Uterus (tissue), 4 donors: ENCODE data around the gene GLT6D1. TPM values are rescaled to one million over a fixed set of nuclear protein-coding genes. Genes with fewer than 3 reads are reported as not detected.

Experiments
- DNase-seq, 2 donors: peaks; one replicate each; pipeline ENCODE4 v3.0.0-alpha.2; 2019 to 2020
- H3K27ac ChIP-seq, 2 donors: fragments of 200-600 bp; sonication (generic); 1 replicate in 1 of 2; 2 replicates in 1 of 2; pipeline ENCODE4 v1.5.1; 2016 to 2018
- H3K27me3 ChIP-seq, 2 donors: fragments of 200-600 bp; sonication (generic); one replicate each; pipeline ENCODE4 v1.5.1; 2018 to 2019; ENCODE audit warnings: control low read depth in 1 of 2
- H3K36me3 ChIP-seq, 2 donors: fragments of 200-600 bp; sonication (generic); one replicate each; pipeline ENCODE4 v1.5.1; 2019; ENCODE audit warnings: control low read depth in 1 of 2
- H3K4me1 ChIP-seq, 2 donors: fragments of 200-600 bp; sonication (generic); one replicate each; pipeline ENCODE4 v1.5.1; 2018 to 2019; ENCODE audit warnings: control low read depth in 1 of 2
- H3K4me3 ChIP-seq, 2 donors: fragments of 200-600 bp; sonication (generic); 1 replicate in 1 of 2; 2 replicates in 1 of 2; pipeline ENCODE4 v1.5.1; 2018 to 2019; ENCODE audit warnings: mild to moderate bottlenecking in 1 of 2
- H3K9me3 ChIP-seq, 2 donors: fragments of 200-600 bp; sonication (generic); one replicate each; pipeline ENCODE4 v1.5.1; 2019; ENCODE audit warnings: control low read depth in 1 of 2
- POLR2A ChIP-seq, 2 donors: fragments of 450-650 bp; IDR thresholded peaks; one replicate each; pipeline ENCODE4 v1.6.1; 2016; ENCODE audit warnings: antibody characterized with exemption in 2 of 2, mild to moderate bottlenecking in 1 of 2, moderate library complexity in 1 of 2
- intact Hi-C: fragments of 100-400 bp; cut with DNase I; formaldehyde crosslinking; loops from one replicate; pipeline ENCODE4 v1.15.1; 2023; ENCODE audit warnings: low total_unique reads
- total RNA-seq, 4 donors: library from RNA; depleted of rRNA in 3 of 4; stranded (reverse); fragments of >200 nt in 3 of 4; gene quantifications; one replicate each; pipeline versions ENCODE4 v1.1.0 to v1.2.4, GENCODE V29; 2014 to 2023
- TF ChIP-seq, protein P1 (sequence below), 4 experiments: fragments of 200-600 bp in 2 of 4; fragments of 450-650 bp in 2 of 4; sonication (generic) in 2 of 4; IDR thresholded peaks; one replicate each; pipeline ENCODE4 v1.5.1; 2016 to 2019; ENCODE audit warnings: antibody characterized with exemption in 4 of 4, mild to moderate bottlenecking in 2 of 4, moderate library complexity in 1 of 4
- donor health status: DM: yes; HTN: yes; CAD: no.

The GLT6D1 gene
- total RNA-seq, 4 donors from 2014 or later: not detected

DNA sequence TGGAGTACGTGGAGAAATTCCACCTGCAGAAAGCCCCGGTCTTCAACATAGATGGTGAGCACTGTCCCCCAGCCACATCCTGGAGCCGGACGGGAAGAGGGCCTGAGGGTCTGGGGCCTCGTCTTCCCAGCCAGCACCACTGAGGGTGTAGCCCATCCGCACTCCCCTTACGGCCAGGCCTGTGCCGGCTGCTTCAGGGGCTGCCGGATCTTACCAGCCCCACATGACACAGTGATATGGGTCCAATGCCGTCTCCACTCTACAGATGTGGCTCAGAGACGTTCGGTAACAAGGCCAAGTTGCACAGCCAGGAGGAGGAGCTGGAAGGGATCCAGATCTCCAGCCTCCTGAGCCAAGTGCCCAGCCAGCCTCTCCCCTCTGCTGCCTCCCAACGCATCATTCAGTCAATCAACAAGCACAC, 21.3 kb downstream of the GLT6D1 start:
- TF ChIP-seq, protein P1, sequence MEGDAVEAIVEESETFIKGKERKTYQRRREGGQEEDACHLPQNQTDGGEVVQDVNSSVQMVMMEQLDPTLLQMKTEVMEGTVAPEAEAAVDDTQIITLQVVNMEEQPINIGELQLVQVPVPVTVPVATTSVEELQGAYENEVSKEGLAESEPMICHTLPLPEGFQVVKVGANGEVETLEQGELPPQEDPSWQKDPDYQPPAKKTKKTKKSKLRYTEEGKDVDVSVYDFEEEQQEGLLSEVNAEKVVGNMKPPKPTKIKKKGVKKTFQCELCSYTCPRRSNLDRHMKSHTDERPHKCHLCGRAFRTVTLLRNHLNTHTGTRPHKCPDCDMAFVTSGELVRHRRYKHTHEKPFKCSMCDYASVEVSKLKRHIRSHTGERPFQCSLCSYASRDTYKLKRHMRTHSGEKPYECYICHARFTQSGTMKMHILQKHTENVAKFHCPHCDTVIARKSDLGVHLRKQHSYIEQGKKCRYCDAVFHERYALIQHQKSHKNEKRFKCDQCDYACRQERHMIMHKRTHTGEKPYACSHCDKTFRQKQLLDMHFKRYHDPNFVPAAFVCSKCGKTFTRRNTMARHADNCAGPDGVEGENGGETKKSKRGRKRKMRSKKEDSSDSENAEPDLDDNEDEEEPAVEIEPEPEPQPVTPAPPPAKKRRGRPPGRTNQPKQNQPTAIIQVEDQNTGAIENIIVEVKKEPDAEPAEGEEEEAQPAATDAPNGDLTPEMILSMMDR (IDR thresholded peaks at IDR 0.05): no peak
- no peak for TF ChIP-seq POLR2A (IDR thresholded peaks at IDR 0.05)
- no peaks in the 10 kb centered on the region for H3K36me3 ChIP-seq
- no peak for DNase-seq
- intact Hi-C loops: no loop called here
- no peaks in the 10 kb centered on the region for H3K27me3 ChIP-seq
- H3K9me3 ChIP-seq: no peaks in the 10 kb centered on the region
- H3K4me1 ChIP-seq: no peaks in the 10 kb centered on the region
- no peak overlapping the region for H3K4me3 ChIP-seq
- no peak overlapping the region for H3K27ac ChIP-seq

- TF ChIP-seq, protein P1 (IDR thresholded peaks at IDR 0.05): no peak
- TF ChIP-seq POLR2A (IDR thresholded peaks at IDR 0.05): no peak
- intact Hi-C loops: no loop called here
- Histone ChIP-seq H3K4me1 (no peaks in the 10 kb centered on the region), H3K27ac (no peak overlapping the region), H3K36me3 (no peaks in the 10 kb centered on the region), H3K9me3 (no peaks in the 10 kb centered on the region), H3K4me3 (no peak overlapping the region), H3K27me3 (no peaks in the 10 kb centered on the region)
- no peak for DNase-seq
These were observed 21.8 kb downstream of the GLT6D1 start for GRCh38 chr9:135617538-135617900.

GRCh38 chr9:135616619-135617537, 22.5 kb downstream of the GLT6D1 start:
- intact Hi-C loops: no loop called here
- no peaks in the 10 kb centered on the region for H3K4me1 ChIP-seq
- no peak overlapping the region for H3K4me3 ChIP-seq
- no peaks in the 10 kb centered on the region for H3K9me3 ChIP-seq
- H3K27me3 ChIP-seq: no peaks in the 10 kb centered on the region
- no peak overlapping the region for H3K27ac ChIP-seq
- no peak for TF ChIP-seq POLR2A (IDR thresholded peaks at IDR 0.05)
- TF ChIP-seq, protein P1 (IDR thresholded peaks at IDR 0.05): no peak
- DNase-seq: no peak
- H3K36me3 ChIP-seq: no peaks in the 10 kb centered on the region

DNA sequence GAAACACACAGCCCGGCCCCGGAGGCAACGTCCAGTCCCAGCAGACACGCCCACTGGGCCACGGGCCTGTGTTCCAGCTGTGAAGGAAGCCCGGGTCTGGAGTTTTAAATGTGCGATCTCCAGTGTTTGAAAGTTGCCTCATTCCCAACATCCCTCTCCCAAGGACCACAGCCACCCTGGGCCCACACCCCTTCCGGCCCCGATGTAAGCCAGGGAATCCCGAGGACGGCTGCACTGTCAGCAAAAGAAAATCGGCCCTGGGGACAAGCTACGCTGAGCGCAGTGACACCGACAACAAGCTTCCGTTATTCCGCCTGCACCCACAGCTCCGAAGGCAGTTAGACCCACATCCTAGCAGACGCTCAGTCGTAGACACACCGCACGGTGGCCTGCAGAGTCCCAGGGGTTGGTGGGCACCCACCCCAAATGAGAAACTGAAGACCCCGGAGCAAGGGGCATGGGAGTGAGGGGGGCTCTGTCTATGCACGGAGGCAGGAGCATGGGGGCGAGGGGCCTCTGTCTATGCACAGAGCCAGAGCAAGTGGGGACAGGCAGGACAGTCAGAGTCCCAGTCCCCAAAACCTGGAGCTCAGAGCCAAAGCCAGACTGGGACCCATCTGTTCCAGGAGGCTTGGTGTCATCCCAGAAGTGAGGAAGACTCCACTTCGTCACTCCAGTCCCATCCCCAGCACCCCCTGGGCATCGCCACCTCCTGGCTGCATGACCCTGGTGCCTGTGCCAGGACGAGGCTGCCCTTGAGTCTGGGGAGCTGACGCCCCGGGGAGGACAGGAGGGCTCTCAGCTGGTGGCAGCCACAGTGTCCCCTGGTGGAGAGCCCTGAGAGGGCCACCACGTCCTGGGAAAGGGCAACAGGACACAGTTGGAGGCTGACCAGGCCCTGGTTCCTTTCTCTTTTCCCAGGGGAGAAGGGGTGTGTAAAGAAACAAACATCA, 23.4 kb downstream of the GLT6D1 start:
- no peak overlapping the region for H3K4me3 ChIP-seq
- DNase-seq: no peak
- no peaks in the 10 kb centered on the region for H3K9me3 ChIP-seq
- no peak overlapping the region for H3K27ac ChIP-seq
- TF ChIP-seq, protein P1 (IDR thresholded peaks at IDR 0.05): no peak
- no peak for TF ChIP-seq POLR2A (IDR thresholded peaks at IDR 0.05)
- H3K4me1 ChIP-seq: no peaks in the 10 kb centered on the region
- intact Hi-C loops: no loop called here
- no peaks in the 10 kb centered on the region for H3K27me3 ChIP-seq
- H3K36me3 ChIP-seq: no peaks in the 10 kb centered on the region
